Measurements from ENCODE around the gene MATN1.
"Not testable (repeated sequence)": the region's sequence is repeated elsewhere in the genome, so short reads cannot be mapped to it uniquely, and the experiment has no call there.

The MATN1 gene

GRCh38 chr1:30723331-30723755 is at the start of gene MATN1:
Gene MATN1 (minus strand): TSS chr1:30723585. CDS start chr1:30723551, 34 bp downstream.
- no peak for DNase-seq (ENCODE audit: low read depth)

- DNase-seq (ENCODE audit: low read depth): no peak
These were observed 47.6 kb upstream of the MATN1 start for GRCh38 chr1:30771005-30771404.

GRCh38 chr1:30770150-30770549 is 46.8 kb upstream of the MATN1 start:
- DNase-seq (ENCODE audit: low read depth): no peak

- no peak for DNase-seq (ENCODE audit: low read depth)
These were observed 45.7 kb upstream of the MATN1 start for GRCh38 chr1:30768830-30769718.

- no peak for DNase-seq (ENCODE audit: low read depth)
These were observed 44.9 kb upstream of the MATN1 start for GRCh38 chr1:30768159-30768829.

GRCh38 chr1:30766948-30767347 is 43.6 kb upstream of the MATN1 start:
- DNase-seq (ENCODE audit: low read depth): not testable (repeated sequence)

- no peak for DNase-seq (ENCODE audit: low read depth)
These were observed 42.4 kb upstream of the MATN1 start for GRCh38 chr1:30765556-30766434.

GRCh38 chr1:30764939-30765555 is 41.7 kb upstream of the MATN1 start:
- DNase-seq (ENCODE audit: low read depth): no peak

GRCh38 chr1:30764396-30764795 is 41.0 kb upstream of the MATN1 start:
- no peak for DNase-seq (ENCODE audit: low read depth)

GRCh38 chr1:30763651-30764248 is 40.4 kb upstream of the MATN1 start:
- no peak for DNase-seq (ENCODE audit: low read depth)

GRCh38 chr1:30762930-30763650 is 39.7 kb upstream of the MATN1 start:
- no peak for DNase-seq (ENCODE audit: low read depth)

GRCh38 chr1:30762152-30762929 is 39.0 kb upstream of the MATN1 start:
- DNase-seq (ENCODE audit: low read depth): no peak

GRCh38 chr1:30761381-30762151 is 38.2 kb upstream of the MATN1 start:
- DNase-seq (ENCODE audit: low read depth): no peak

GRCh38 chr1:30760596-30761324 is 37.4 kb upstream of the MATN1 start:
- no peak for DNase-seq (ENCODE audit: low read depth)

GRCh38 chr1:30759718-30760281 is 36.4 kb upstream of the MATN1 start:
- no peak for DNase-seq (ENCODE audit: low read depth)

- no peak for DNase-seq (ENCODE audit: low read depth)
These were observed 35.5 kb upstream of the MATN1 start for GRCh38 chr1:30758785-30759380.

- DNase-seq (ENCODE audit: low read depth): no peak
These were observed 34.8 kb upstream of the MATN1 start for GRCh38 chr1:30758121-30758688.
